Measurements from ENCODE around the gene KRTAP9-6.

DNA sequence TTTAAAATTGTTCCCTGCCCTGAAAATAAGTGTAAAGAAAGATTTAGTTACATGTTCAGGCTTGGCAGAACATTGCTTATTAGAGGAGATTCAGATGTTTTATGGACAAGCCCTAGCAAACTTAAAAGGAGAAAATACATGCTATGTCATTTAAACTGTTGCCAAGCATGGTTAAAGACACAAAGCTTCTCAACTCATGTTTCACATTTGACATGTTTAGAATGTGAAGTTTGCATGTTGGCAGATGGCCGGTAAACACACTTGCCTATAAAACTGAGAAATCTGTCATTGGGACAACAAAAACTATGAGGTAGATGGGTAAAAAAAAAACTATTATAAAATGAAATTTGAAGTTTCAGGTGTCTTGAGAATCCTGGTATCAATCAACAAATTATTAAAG lies 31.7 kb downstream of the KRTAP9-6 start:
- TF ChIP-seq TCF7 (IDR thresholded peaks at IDR 0.05; ENCODE audit: borderline replicate concordance): no peak
- TF ChIP-seq, protein P1, sequence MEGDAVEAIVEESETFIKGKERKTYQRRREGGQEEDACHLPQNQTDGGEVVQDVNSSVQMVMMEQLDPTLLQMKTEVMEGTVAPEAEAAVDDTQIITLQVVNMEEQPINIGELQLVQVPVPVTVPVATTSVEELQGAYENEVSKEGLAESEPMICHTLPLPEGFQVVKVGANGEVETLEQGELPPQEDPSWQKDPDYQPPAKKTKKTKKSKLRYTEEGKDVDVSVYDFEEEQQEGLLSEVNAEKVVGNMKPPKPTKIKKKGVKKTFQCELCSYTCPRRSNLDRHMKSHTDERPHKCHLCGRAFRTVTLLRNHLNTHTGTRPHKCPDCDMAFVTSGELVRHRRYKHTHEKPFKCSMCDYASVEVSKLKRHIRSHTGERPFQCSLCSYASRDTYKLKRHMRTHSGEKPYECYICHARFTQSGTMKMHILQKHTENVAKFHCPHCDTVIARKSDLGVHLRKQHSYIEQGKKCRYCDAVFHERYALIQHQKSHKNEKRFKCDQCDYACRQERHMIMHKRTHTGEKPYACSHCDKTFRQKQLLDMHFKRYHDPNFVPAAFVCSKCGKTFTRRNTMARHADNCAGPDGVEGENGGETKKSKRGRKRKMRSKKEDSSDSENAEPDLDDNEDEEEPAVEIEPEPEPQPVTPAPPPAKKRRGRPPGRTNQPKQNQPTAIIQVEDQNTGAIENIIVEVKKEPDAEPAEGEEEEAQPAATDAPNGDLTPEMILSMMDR (IDR thresholded peaks at IDR 0.05 in 2 of 3, conservative IDR thresholded peaks at IDR 0.05 in 1 of 3; ENCODE audit: control insufficient read depth in 2 of 3, extremely low read depth in 1 of 3, insufficient read depth in 1 of 3, low read depth in 3 of 3, low read length in 3 of 3): no peak
- no peak for TF ChIP-seq IRF5 (IDR thresholded peaks at IDR 0.05; ENCODE audit: borderline replicate concordance)
- no peak for TF ChIP-seq NR2F1 (conservative IDR thresholded peaks at IDR 0.05)
- TF ChIP-seq EZH2 (IDR thresholded peaks at IDR 0.05; ENCODE audit: borderline replicate concordance, control insufficient read depth, low read depth, low read length): no peak
- no peak for TF ChIP-seq SUZ12 (IDR thresholded peaks at IDR 0.05; ENCODE audit: unreplicated experiment)
- no peak for TF ChIP-seq E2F4 (IDR thresholded peaks at IDR 0.05; ENCODE audit: low read depth, low read length)
- TF ChIP-seq, protein P2, sequence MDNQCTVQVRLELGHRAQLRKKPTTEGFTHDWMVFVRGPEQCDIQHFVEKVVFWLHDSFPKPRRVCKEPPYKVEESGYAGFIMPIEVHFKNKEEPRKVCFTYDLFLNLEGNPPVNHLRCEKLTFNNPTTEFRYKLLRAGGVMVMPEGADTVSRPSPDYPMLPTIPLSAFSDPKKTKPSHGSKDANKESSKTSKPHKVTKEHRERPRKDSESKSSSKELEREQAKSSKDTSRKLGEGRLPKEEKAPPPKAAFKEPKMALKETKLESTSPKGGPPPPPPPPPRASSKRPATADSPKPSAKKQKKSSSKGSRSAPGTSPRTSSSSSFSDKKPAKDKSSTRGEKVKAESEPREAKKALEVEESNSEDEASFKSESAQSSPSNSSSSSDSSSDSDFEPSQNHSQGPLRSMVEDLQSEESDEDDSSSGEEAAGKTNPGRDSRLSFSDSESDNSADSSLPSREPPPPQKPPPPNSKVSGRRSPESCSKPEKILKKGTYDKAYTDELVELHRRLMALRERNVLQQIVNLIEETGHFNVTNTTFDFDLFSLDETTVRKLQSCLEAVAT (IDR thresholded peaks at IDR 0.05): no peak
